Muscle of leg (tissue), 11 donors: ENCODE data around the gene PARN. TPM values are rescaled to one million over a fixed set of nuclear protein-coding genes. Genes with fewer than 3 reads are reported as not detected.
"Not testable (repeated sequence)": the region's sequence is repeated elsewhere in the genome, so short reads cannot be mapped to it uniquely, and the experiment has no call there.

Experiments
- DNase-seq: peaks from one replicate; pipeline ENCODE4 v3.0.0; 2013
- H3K27ac ChIP-seq: one replicate; pipeline ENCODE4 v1.5.1; 2013; ENCODE audit warnings: mild to moderate bottlenecking, low read length, control low read depth
- H3K27me3 ChIP-seq: one replicate; pipeline ENCODE4 v1.6.1; 2013; ENCODE audit warnings: low read length; ENCODE audit not compliant: control insufficient read depth, insufficient read depth
- H3K36me3 ChIP-seq: one replicate; pipeline ENCODE4 v1.6.1; 2013; ENCODE audit warnings: low read length; ENCODE audit not compliant: control insufficient read depth, insufficient read depth
- H3K4me1 ChIP-seq: one replicate; pipeline ENCODE4 v1.6.1; 2013; ENCODE audit warnings: low read length; ENCODE audit not compliant: control insufficient read depth, insufficient read depth
- H3K4me3 ChIP-seq: one replicate; pipeline ENCODE4 v1.5.1; 2013; ENCODE audit warnings: low read length, control low read depth
- H3K9me3 ChIP-seq: replicated peaks from 2 replicates; pipeline ENCODE4 v1.6.1; 2013; ENCODE audit warnings: low read depth, low read length; ENCODE audit not compliant: control insufficient read depth
- WGBS: methylation state at CpG from one replicate; pipeline ENCODE4 v1.1.5; 2013; ENCODE audit warnings: missing lambda C conversion rate; ENCODE audit not compliant: insufficient coverage; 5-methylcytosine and 5-hydroxymethylcytosine counted together
- polyA plus RNA-seq, 8 donors: library from polyadenylated mRNA; unstranded; fragments of 120-200 nt; gene quantifications; one replicate each; pipeline versions ENCODE4 v1.2.1 to v1.2.3, GENCODE V29; 2013; ENCODE audit warnings: inconsistent platforms in 1 of 8, low replicate concordance in 1 of 8; ENCODE audit not compliant: insufficient read length in 8 of 8, insufficient read depth in 1 of 8
- total RNA-seq: library from RNA; stranded (reverse); fragments of 120-200 nt; gene quantifications from one replicate; pipeline ENCODE4 v1.2.4, GENCODE V29; 2013

Gene PARN
- total and polyA plus RNA-seq, 9 donors: 13.6 to 18.0 (median 16.1) TPM

- Histone ChIP-seq H3K4me3 (no peak overlapping the region), H3K36me3 (no peaks in the 10 kb centered on the region), H3K4me1 (peaks cover 2% of the 10 kb centered on the region), H3K27ac (no peak overlapping the region), H3K27me3 (no peaks in the 10 kb centered on the region), H3K9me3 (no peaks in the 10 kb centered on the region)
- WGBS: 100% methylated on average over 1 of the region's 7 CpGs
- no peak for DNase-seq
Measured at GRCh38 chr16:14560523-14560922, 69.5 kb downstream of the PARN start.

GRCh38 chr16:14559809-14560241 is 70.2 kb downstream of the PARN start:
- WGBS: 88% methylated on average over 8 of the region's 8 CpGs
- Histone ChIP-seq H3K27me3 (no peaks in the 10 kb centered on the region), H3K27ac (no peak overlapping the region), H3K9me3 (no peaks in the 10 kb centered on the region), H3K36me3 (no peaks in the 10 kb centered on the region), H3K4me1 (peaks cover 2% of the 10 kb centered on the region), H3K4me3 (no peak overlapping the region)
- peak; percentile 11 for DNase-seq

GRCh38 chr16:14553447-14553846 is 76.6 kb downstream of the PARN start:
- peaks cover 10% of the 10 kb centered on the region for H3K36me3 ChIP-seq
- H3K4me3 ChIP-seq: no peak overlapping the region
- no peaks in the 10 kb centered on the region for H3K9me3 ChIP-seq
- DNase-seq: no peak
- no peaks in the 10 kb centered on the region for H3K27me3 ChIP-seq
- no peak overlapping the region for H3K27ac ChIP-seq
- WGBS: no CpG with 5 or more reads among the region's 4 CpGs
- H3K4me1 ChIP-seq: no peaks in the 10 kb centered on the region

DNA sequence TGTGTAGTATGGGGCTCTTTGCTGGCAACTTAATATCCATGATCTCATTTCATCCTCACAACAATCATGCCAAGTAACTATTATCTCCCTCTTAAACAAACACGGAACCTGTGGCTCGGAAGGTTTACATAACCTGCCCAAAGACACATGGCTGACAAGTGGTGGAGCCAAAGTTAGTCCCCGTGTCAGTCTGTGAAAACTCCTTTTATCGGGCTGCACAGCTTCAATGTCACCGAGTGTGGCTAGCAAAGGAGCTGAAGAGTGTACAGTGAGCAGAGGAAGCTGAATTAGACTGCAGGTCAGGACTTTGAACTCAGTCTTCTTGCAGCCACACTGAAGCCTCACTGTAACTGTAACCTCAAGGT is 80.3 kb downstream of the PARN start:
- no peaks in the 10 kb centered on the region for H3K9me3 ChIP-seq
- 88% methylated on average over 4 of the region's 5 CpGs for WGBS
- H3K4me3 ChIP-seq: no peak overlapping the region
- no peak overlapping the region for H3K27ac ChIP-seq
- DNase-seq: no peak
- H3K27me3 ChIP-seq: no peaks in the 10 kb centered on the region
- peaks cover 10% of the 10 kb centered on the region for H3K36me3 ChIP-seq
- H3K4me1 ChIP-seq: no peaks in the 10 kb centered on the region

GRCh38 chr16:14548933-14549788 is 80.9 kb downstream of the PARN start:
- H3K4me3 ChIP-seq: no peak overlapping the region
- H3K36me3 ChIP-seq: peaks cover 9% of the 10 kb centered on the region
- H3K4me1 ChIP-seq: no peaks in the 10 kb centered on the region
- no peaks in the 10 kb centered on the region for H3K9me3 ChIP-seq
- no peak for DNase-seq
- H3K27ac ChIP-seq: no peak overlapping the region
- no CpG with 5 or more reads among the region's 3 CpGs for WGBS
- no peaks in the 10 kb centered on the region for H3K27me3 ChIP-seq

DNA sequence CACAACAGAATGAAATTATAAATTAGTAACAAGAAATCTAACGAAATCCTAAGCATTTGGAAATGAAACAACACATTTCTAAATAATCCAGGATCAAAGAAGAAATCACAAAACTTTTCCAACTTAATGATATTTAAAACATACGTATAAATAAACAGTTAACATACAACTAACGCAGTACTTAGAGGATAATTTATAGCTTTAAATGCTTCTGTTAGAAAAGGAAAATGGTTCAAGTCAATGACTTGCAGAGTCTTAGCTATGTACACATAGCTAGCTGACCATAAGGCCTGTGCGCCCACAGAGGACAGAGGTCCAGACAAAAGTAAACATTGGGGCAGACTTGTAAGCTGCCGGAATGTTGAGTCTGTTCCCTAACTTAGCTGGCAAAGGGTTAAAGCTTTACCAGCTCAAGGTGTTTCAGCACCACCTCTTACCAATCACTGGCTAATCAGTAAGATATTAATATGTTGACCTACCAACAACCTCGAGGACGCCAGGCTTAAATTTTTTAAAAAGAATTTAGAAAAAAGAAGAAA is 84.6 kb downstream of the PARN start:
- Histone ChIP-seq H3K4me1 (no peaks in the 10 kb centered on the region), H3K27me3 (no peaks in the 10 kb centered on the region), H3K4me3 (no peak overlapping the region), H3K9me3 (peaks cover 15% of the 10 kb centered on the region), H3K27ac (no peak overlapping the region), H3K36me3 (peaks cover 10% of the 10 kb centered on the region)
- no peak for DNase-seq
- 80% methylated on average over 2 of the region's 7 CpGs for WGBS

- 93% methylated on average over 2 of the region's 4 CpGs for WGBS
- DNase-seq, H3K36me3 ChIP-seq, H3K4me1 ChIP-seq, H3K4me3 ChIP-seq, H3K27me3 ChIP-seq, H3K27ac ChIP-seq: not testable (repeated sequence)
- peaks cover 15% of the 10 kb centered on the region for H3K9me3 ChIP-seq
Measured at GRCh38 chr16:14544846-14545245, 85.2 kb downstream of the PARN start.

DNA sequence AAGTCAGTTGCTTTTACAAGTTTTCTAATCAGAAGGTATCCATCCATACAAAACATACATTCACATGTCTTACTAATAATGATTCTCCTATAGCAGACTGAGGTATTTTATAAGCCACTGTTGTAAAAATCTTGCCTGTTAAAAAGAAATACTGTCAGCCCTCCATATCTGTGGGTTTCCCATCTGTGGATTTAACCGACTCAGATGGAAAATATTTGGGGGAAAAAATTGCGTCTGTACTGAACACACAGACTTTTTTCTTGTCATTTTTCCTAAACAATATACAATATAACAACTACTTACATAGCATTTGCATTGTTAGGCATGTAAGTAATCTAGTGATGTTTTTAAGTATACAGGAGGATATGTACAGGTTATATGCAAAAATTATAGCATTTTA is 90.4 kb downstream of the PARN start:
- peaks cover 10% of the 10 kb centered on the region for H3K36me3 ChIP-seq
- peak; percentile 58 for DNase-seq
- no peak overlapping the region for H3K27ac ChIP-seq
- H3K4me3 ChIP-seq: no peak overlapping the region
- no peaks in the 10 kb centered on the region for H3K27me3 ChIP-seq
- H3K9me3 ChIP-seq: peaks cover 15% of the 10 kb centered on the region
- no CpG with 5 or more reads among the region's 2 CpGs for WGBS
- peaks cover 2% of the 10 kb centered on the region for H3K4me1 ChIP-seq

DNA sequence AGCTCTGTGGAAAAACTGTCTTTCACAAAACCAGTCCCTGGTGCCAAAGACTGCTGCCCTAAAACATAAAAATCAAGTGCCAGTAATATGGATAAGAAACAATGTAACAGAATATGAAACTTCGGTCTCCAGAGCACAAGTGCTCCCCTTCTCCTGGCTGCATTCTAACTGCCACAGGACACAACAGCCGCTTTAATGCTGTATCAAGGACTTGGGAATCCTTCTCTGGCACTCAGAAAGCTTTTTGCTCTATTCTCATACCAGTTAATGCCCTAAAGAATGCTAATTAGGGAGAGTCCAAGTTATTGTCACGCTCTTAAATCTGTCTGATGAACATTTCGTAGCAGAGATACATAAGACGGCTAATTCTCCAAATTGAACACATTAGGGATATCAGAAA is 90.9 kb downstream of the PARN start:
- WGBS: no CpG with 5 or more reads among the region's 5 CpGs
- Histone ChIP-seq H3K9me3 (peaks cover 15% of the 10 kb centered on the region), H3K4me3 (no peak overlapping the region), H3K4me1 (peaks cover 2% of the 10 kb centered on the region), H3K27me3 (no peaks in the 10 kb centered on the region), H3K27ac (no peak overlapping the region), H3K36me3 (peaks cover 8% of the 10 kb centered on the region)
- peak; percentile 39 for DNase-seq

- Histone ChIP-seq H3K36me3 (peaks cover 6% of the 10 kb centered on the region), H3K9me3 (peaks cover 15% of the 10 kb centered on the region), H3K27me3 (no peaks in the 10 kb centered on the region), H3K4me3 (no peak overlapping the region), H3K4me1 (peaks cover 2% of the 10 kb centered on the region), H3K27ac (no peak overlapping the region)
- no peak for DNase-seq
- 92% methylated on average over 7 of the region's 7 CpGs for WGBS
Measured at GRCh38 chr16:14538604-14539003, 91.5 kb downstream of the PARN start.
